ENCODE data around the gene NCOA7. TPM values are rescaled to one million over a fixed set of nuclear protein-coding genes. Genes with fewer than 3 reads are reported as not detected.

The NCOA7 gene
- total and polyA plus RNA-seq, 9 of the 15 experiments (the other 6 are each of a cell fraction or from before 2014, with no cell fraction given): 5.8 to 14.6 (median 9.3) TPM

- TF ChIP-seq, protein P1, sequence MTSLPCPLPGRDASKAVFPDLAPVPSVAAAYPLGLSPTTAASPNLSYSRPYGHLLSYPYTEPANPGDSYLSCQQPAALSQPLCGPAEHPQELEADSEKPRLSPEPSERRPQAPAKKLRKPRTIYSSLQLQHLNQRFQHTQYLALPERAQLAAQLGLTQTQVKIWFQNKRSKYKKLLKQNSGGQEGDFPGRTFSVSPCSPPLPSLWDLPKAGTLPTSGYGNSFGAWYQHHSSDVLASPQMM (CRISPR knock-in tag; IDR thresholded peaks at IDR 0.05): no peak
- TF ChIP-seq XRCC3 (IDR thresholded peaks at IDR 0.05) (no peak), NONO (IDR thresholded peaks at IDR 0.05; ENCODE audit: low read depth in 2 of 2, low read length in 1 of 2) (no peak), EP300 (IDR thresholded peaks at IDR 0.05; ENCODE audit: low read length) (no peak), BRF2 (IDR thresholded peaks at IDR 0.05; ENCODE audit: borderline replicate concordance, insufficient read depth, insufficient read length) (no peak), POLR3G (IDR thresholded peaks at IDR 0.05; ENCODE audit: extremely low read depth, insufficient read length, insufficient replicate concordance) (no peak), ZNF830 (CRISPR knock-in tag; IDR thresholded peaks at IDR 0.05) (no peak), RCOR1 (IDR thresholded peaks at IDR 0.05; ENCODE audit: borderline replicate concordance in 1 of 2, low read depth in 2 of 2, low read length in 2 of 2) (peak in 1 of 2 experiments; percentile 21; a peak in 1 of 4 replicates), ZNF740 (CRISPR knock-in tag; IDR thresholded peaks at IDR 0.05) (peak; percentile 82), ZNF740 (tag; IDR thresholded peaks at IDR 0.05) (0 out of 4 replicates have a peak, but pooled peaks of 1 of the 2 experiments have one; percentile 55), CREM (IDR thresholded peaks at IDR 0.05; ENCODE audit: low read depth) (no peak), ZNF79 (CRISPR knock-in tag; IDR thresholded peaks at IDR 0.05; ENCODE audit: low read depth) (no peak), ZBTB34 (CRISPR knock-in tag; IDR thresholded peaks at IDR 0.05) (no peak), ZNF583 (CRISPR knock-in tag; IDR thresholded peaks at IDR 0.05) (no peak), SP1 (CRISPR knock-in tag; IDR thresholded peaks at IDR 0.05) (peak; percentile 74; the same call in 1 of the 2 replicates), ZNF175 (CRISPR knock-in tag; IDR thresholded peaks at IDR 0.05; ENCODE audit: low read depth) (no peak), RBFOX2 (IDR thresholded peaks at IDR 0.05; ENCODE audit: low read depth, low read length) (peak; percentile 53), TEAD4 (IDR thresholded peaks at IDR 0.05; ENCODE audit: low read length) (no peak), TEAD4 (CRISPR knock-in tag; IDR thresholded peaks at IDR 0.05; ENCODE audit: borderline replicate concordance) (no peak), U2AF1 (optimal IDR thresholded peaks at IDR 0.05; ENCODE audit: low read depth, low read length) (peak; percentile 75), C11orf30 (IDR thresholded peaks at IDR 0.05; ENCODE audit: low read depth) (no peak), JUN (IDR thresholded peaks at IDR 0.05; ENCODE audit: borderline replicate concordance, low read depth, low read length) (no peak), JUN (CRISPR knock-in tag; IDR thresholded peaks at IDR 0.05; ENCODE audit: borderline replicate concordance) (no peak), ZNF124 (CRISPR knock-in tag; IDR thresholded peaks at IDR 0.05) (no peak), CBX5 (IDR thresholded peaks at IDR 0.05; ENCODE audit: borderline replicate concordance, low read depth) (no peak), KLF1 (tag; IDR thresholded peaks at IDR 0.05) (peak; percentile 48; the same call in 1 of the 2 replicates), ZNF431 (CRISPR knock-in tag; IDR thresholded peaks at IDR 0.05) (0 out of 2 replicates have a peak, but pooled peaks have one; percentile 10)
Measured at GRCh38 chr6:125749173-125749864, 41.4 kb upstream of the NCOA7 start, which contains the start of gene HEY2 (continued).
